ENCODE measurements around the gene MBTD1. TPM values are rescaled to one million over a fixed set of nuclear protein-coding genes. Genes with fewer than 3 reads are reported as not detected.

MBTD1 gene
- total and polyA plus RNA-seq, 9 of the 15 experiments (the other 6 are each of a cell fraction or from before 2014, with no cell fraction given) = 2.1 to 26.3 (median 13.3) TPM

- TF ChIP-seq CHD7 (IDR thresholded peaks at IDR 0.05; ENCODE audit: low read depth, low read length) (peak; percentile 78), ETS1 (conservative IDR thresholded peaks at IDR 0.05; ENCODE audit: control insufficient read depth, low read depth, low read length) (peak; percentile 96), HDAC1 (IDR thresholded peaks at IDR 0.05) (peak; percentile 97 to 100), NBN (IDR thresholded peaks at IDR 0.05; ENCODE audit: low read depth) (peak; percentile 98), RBM15 (IDR thresholded peaks at IDR 0.05; ENCODE audit: insufficient read depth, low read length) (no peak), FOXJ3 (CRISPR knock-in tag; IDR thresholded peaks at IDR 0.05) (no peak), C11orf30 (IDR thresholded peaks at IDR 0.05; ENCODE audit: low read depth) (peak; percentile 97), MBD2 (IDR thresholded peaks at IDR 0.05; ENCODE audit: borderline replicate concordance, low read depth) (peak; percentile 81), HDAC2 (IDR thresholded peaks at IDR 0.05) (peak; percentile 100), FOXK1 (CRISPR knock-in tag; IDR thresholded peaks at IDR 0.05; ENCODE audit: borderline replicate concordance) (peak; percentile 99)
Measured at GRCh38 chr17:51153210-51154072, 106.4 kb downstream of the MBTD1 start, which contains the start of gene NME1 (continued).
